K562 (cell line): ENCODE measurements around the gene NPM3. TPM values are rescaled to one million over a fixed set of nuclear protein-coding genes. Genes with fewer than 3 reads are reported as not detected.
A peak's percentile ranks its signal among the peaks of the same experiment; 100 is the strongest.

Experiments
- ADNP ChIP-seq: fragments of 200-800 bp; sonication (Bioruptor generic); IDR thresholded peaks from 2 replicates; pipeline ENCODE4 v1.6.1; 2016; ENCODE audit warnings: missing genetic modification characterization, missing compliant biosample characterization
- ELF4 ChIP-seq: fragments of 450-650 bp; formaldehyde crosslinking; IDR thresholded peaks from 2 replicates; pipeline ENCODE4 v1.4.0; 2022; ENCODE audit warnings: missing genetic modification characterization
- MAFF ChIP-seq: IDR thresholded peaks from 2 replicates; pipeline ENCODE4 v1.6.1; 2012; ENCODE audit warnings: low read length, improper control_type of control experiment
- NR3C1 ChIP-seq: sonication (generic); formaldehyde crosslinking; IDR thresholded peaks from 2 replicates; pipeline ENCODE4 v1.8.1; 2022; ENCODE audit warnings: missing genetic modification reagents
- PCBP1 ChIP-seq: fragments of 200-400 bp; formaldehyde crosslinking; IDR thresholded peaks from 2 replicates; pipeline ENCODE4 v1.6.1; 2018; ENCODE audit warnings: mild to moderate bottlenecking, low read depth, low read length; ENCODE audit not compliant: poor library complexity, severe bottlenecking
- POU5F1 ChIP-seq: fragments of 150-350 bp; IDR thresholded peaks from 2 replicates; pipeline ENCODE4 v1.6.1; 2014; ENCODE audit warnings: borderline replicate concordance, low read length, low read depth, mild to moderate bottlenecking; ENCODE audit not compliant: partially characterized antibody
- PYGO2 ChIP-seq: fragments of 450-650 bp; IDR thresholded peaks from 2 replicates; pipeline ENCODE4 v1.6.1; 2016; ENCODE audit warnings: mild to moderate bottlenecking, missing genetic modification characterization, moderate library complexity, missing compliant biosample characterization
- RBM39 ChIP-seq: fragments of 200-400 bp; formaldehyde crosslinking; optimal IDR thresholded peaks from 2 replicates; pipeline ENCODE3; 2018; ENCODE audit warnings: low read depth, low read length
- STAT5B ChIP-seq: fragments of 250-450 bp; sonication (Bioruptor Pico); IDR thresholded peaks from 2 replicates; pipeline ENCODE4 v1.8.0; 2021; ENCODE audit warnings: mild to moderate bottlenecking, inconsistent platforms
- ZNF12 ChIP-seq: sonication (generic); formaldehyde crosslinking; IDR thresholded peaks from 2 replicates; pipeline ENCODE4 v1.4.0; 2020; ENCODE audit warnings: mild to moderate bottlenecking, missing genetic modification reagents
- ZNF197 ChIP-seq: fragments of 200-800 bp; sonication (Bioruptor generic); IDR thresholded peaks from 2 replicates; pipeline ENCODE4 v1.6.1; 2016; ENCODE audit warnings: low read depth, missing genetic modification characterization, missing compliant biosample characterization
- ZNF445 ChIP-seq: fragments of 250-450 bp; sonication (Bioruptor Pico); IDR thresholded peaks from 2 replicates; pipeline ENCODE4 v1.4.0; 2020; ENCODE audit warnings: low read depth, mild to moderate bottlenecking, moderate library complexity
- ZNF696 ChIP-seq: fragments of 250-450 bp; sonication (Bioruptor Pico); conservative IDR thresholded peaks from 2 replicates; pipeline ENCODE4 v1.4.0; 2020; ENCODE audit warnings: mild to moderate bottlenecking, moderate library complexity
- ZNF717 ChIP-seq: fragments of 250-450 bp; sonication (Bioruptor Pico); IDR thresholded peaks from 2 replicates; pipeline ENCODE4 v1.5.0; 2021
- polyA plus RNA-seq, 8 experiments: library from polyadenylated mRNA; depleted of rRNA in 4 of 8; stranded (reverse) in 5 of 8; unstranded in 3 of 8; fragments of >200 nt; fragmentation: Nextera tagmentation in 2 of 8; fragmentation: Illumina TruSeq in 1 of 8; extraction: Ambion mirVana in 2 of 8; extraction: Trizol in 1 of 8; gene quantifications; 2 replicates each; pipeline versions ENCODE4 v1.2.1 to v1.2.3, GENCODE V29; 2011 to 2014; ENCODE audit warnings: inconsistent platforms in 1 of 8, missing spikeins in 1 of 8
- total RNA-seq, 7 experiments: library from RNA; depleted of rRNA in 6 of 7; stranded (reverse); fragments of >200 nt in 6 of 7; fragmentation: Illumina TruSeq in 2 of 7; extraction: Trizol in 2 of 7; gene quantifications; 2 replicates each; pipeline versions ENCODE4 v1.2.1 to v1.2.3, GENCODE V29; 2011 to 2021; ENCODE audit warnings: low replicate concordance in 1 of 7
- TF ChIP-seq, protein P1 (sequence below), 2 experiments: fragments of 450-650 bp; IDR thresholded peaks; 2 replicates each; pipeline ENCODE4 v1.6.1; 2016; ENCODE audit warnings: mild to moderate bottlenecking in 2 of 2, borderline replicate concordance in 1 of 2, low read depth in 1 of 2, moderate library complexity in 1 of 2
- TF ChIP-seq, protein P2 (sequence below): fragments of 250-450 bp; sonication (Bioruptor Pico); IDR thresholded peaks from 2 replicates; pipeline ENCODE4 v1.5.0; 2022; ENCODE audit warnings: mild to moderate bottlenecking

The NPM3 gene
- total and polyA plus RNA-seq, 9 of the 15 experiments (the other 6 are each of a cell fraction or from before 2014, with no cell fraction given), result 15.2 to 239 (median 114) TPM

DNA sequence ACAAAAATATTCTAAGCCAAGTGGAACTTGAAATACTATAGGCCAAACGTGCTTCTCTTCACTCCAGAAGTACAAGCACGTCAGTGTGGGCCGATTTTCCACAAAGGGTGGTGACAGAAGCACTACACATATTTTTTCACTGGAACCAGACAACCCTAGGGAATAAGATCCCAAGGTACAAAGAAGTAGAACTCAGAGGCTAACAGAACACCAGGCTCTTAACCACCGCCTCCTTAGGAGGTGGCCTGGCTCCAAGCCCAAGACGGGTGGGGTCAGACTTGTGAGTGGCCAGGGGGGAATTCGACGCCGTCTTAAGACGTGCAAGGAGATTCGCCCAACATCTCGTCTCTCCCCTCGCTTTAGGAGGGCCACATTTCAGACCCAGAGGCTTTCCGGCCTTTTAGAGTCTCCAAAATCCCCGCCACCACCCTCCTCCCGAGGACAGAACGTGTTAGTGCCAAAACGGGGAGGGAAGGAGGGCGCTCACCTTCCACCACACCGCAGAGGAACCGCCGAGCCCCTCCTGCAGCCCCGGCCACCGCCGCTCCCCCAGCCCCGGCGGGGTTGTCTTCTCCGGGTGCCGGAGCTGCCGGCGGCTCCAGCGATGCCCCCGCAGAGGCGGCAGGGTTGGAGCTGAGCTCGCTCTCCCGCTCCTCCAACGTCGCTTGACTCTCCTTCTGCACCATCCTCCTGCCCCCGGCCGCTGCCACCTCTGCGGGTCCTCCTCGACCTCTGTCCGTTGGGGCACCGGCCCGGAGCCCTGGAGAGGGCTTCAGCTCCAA lies 34.3 kb upstream of the NPM3 start (continued):
- TF ChIP-seq, protein P1, sequence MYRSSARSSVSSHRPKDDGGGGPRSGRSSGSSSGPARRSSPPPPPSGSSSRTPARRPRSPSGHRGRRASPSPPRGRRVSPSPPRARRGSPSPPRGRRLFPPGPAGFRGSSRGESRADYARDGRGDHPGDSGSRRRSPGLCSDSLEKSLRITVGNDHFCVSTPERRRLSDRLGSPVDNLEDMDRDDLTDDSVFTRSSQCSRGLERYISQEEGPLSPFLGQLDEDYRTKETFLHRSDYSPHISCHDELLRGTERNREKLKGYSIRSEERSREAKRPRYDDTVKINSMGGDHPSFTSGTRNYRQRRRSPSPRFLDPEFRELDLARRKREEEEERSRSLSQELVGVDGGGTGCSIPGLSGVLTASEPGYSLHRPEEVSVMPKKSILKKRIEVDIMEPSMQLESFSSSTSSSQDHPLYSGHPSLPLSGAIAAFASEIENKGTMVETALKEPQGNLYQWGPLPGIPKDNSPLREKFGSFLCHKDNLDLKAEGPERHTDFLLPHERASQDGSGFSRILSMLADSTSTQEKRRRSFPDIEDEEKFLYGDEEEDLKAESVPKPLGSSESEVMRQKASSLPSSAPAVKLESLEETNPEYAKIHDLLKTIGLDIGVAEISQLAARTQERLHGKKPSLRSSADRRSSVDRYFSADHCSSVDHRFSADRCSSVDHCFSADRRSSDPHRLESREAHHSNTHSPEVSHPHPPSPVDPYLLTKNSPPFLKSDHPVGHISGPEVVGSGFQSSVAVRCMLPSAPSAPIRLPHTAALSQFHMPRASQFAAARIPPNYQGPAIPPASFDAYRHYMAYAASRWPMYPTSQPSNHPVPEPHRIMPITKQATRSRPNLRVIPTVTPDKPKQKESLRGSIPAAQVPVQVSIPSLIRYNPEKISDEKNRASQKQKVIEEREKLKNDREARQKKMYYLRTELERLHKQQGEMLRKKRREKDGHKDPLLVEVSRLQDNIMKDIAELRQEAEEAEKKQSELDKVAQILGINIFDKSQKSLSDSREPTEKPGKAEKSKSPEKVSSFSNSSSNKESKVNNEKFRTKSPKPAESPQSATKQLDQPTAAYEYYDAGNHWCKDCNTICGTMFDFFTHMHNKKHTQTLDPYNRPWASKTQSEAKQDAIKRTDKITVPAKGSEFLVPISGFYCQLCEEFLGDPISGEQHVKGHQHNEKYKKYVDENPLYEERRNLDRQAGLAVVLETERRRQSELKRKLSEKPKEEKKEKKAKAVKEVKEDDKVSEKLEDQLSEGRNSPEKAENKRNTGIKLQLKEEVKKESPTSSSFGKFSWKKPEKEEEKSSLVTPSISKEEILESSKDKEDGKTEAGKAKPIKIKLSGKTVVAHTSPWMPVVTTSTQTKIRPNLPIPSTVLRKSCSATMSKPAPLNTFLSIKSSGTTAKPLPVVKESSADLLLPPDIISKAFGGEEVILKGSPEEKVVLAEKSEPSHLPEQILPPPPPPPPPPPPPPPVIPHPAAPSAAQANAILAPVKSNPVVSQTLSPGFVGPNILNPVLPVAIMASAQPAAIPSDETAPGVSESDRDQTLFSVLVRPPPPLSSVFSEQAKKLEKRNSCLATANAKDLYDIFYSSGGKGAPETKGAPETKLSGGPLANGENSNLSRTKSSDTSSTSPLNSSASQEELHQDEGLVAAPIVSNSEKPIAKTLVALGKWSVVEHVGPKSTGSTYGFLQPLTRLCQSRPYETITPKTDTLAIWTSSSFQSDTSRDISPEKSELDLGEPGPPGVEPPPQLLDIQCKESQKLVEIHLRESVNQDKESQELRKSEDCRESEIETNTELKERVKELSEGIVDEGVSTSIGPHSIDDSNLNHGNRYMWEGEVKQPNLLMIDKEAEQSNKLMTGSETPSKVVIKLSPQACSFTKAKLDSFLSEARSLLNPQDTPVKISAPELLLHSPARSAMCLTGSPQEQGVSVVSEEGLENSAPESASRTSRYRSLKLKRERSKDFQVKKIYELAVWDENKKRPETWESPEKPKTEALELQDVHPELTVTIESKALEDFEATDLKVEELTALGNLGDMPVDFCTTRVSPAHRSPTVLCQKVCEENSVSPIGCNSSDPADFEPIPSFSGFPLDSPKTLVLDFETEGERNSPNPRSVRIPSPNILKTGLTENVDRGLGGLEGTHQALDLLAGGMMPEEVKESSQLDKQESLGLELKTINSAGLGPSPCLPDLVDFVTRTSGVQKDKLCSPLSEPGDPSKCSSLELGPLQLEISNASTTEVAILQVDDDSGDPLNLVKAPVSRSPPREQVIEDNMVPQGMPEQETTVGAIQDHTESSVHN (IDR thresholded peaks at IDR 0.05; ENCODE audit: borderline replicate concordance in 1 of 2, low read depth in 1 of 2), result no peak
- TF ChIP-seq, protein P2, sequence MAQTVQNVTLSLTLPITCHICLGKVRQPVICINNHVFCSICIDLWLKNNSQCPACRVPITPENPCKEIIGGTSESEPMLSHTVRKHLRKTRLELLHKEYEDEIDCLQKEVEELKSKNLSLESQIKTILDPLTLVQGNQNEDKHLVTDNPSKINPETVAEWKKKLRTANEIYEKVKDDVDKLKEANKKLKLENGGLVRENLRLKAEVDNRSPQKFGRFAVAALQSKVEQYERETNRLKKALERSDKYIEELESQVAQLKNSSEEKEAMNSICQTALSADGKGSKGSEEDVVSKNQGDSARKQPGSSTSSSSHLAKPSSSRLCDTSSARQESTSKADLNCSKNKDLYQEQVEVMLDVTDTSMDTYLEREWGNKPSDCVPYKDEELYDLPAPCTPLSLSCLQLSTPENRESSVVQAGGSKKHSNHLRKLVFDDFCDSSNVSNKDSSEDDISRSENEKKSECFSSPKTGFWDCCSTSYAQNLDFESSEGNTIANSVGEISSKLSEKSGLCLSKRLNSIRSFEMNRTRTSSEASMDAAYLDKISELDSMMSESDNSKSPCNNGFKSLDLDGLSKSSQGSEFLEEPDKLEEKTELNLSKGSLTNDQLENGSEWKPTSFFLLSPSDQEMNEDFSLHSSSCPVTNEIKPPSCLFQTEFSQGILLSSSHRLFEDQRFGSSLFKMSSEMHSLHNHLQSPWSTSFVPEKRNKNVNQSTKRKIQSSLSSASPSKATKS, result no peak
- no peak for TF ChIP-seq ZNF197
- TF ChIP-seq NR3C1 (CRISPR knock-in tag), result no peak
- no peak for TF ChIP-seq MAFF
- TF ChIP-seq ADNP, result no peak
- TF ChIP-seq ELF4 (CRISPR knock-in tag), result no peak
- no peak for TF ChIP-seq ZNF445
- TF ChIP-seq STAT5B (CRISPR knock-in tag), result no peak
- TF ChIP-seq RBM39, result no peak
- TF ChIP-seq ZNF717 (CRISPR knock-in tag), result no peak
- peak; percentile 66 for TF ChIP-seq PCBP1
- TF ChIP-seq POU5F1, result no peak
- no peak for TF ChIP-seq ZNF696 (CRISPR knock-in tag)
- no peak for TF ChIP-seq PYGO2 (tag)
- TF ChIP-seq ZNF12 (CRISPR knock-in tag), result no peak
